ENCODE results near the gene LRRC27. TPM values are rescaled to one million over a fixed set of nuclear protein-coding genes. Genes with fewer than 3 reads are reported as not detected.

The LRRC27 gene
- polyA plus RNA-seq, 1 experiment = 9.2 TPM

DNA sequence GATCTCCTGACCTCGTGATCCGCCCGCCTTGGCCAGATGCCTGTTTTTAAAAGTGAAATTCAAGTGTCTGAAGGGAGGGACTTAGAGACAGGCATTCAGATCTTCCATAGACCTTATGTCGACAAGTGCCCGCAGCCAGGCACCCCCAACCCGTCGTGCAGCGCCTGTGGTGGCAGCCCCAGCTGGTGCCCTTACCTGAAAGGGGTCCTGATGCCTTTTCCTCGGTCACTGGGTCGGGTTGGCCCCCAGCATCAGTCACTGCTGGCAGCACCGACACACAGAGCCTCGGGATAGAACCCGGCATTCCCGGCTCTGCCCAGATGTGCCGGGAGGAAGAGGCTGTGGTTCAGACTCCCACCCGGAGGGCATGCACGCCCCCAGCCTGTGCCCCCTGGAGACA, 23.3 kb downstream of the LRRC27 start:
- CTCF ChIA-PET = interaction anchor here (0.6 to 1.2 kb wide), 2 partner anchors 132 to 161 kb away, joined by 3 to 4 read pairs; no protein-coding TSS in a partner anchor
- TF ChIP-seq, protein P1, sequence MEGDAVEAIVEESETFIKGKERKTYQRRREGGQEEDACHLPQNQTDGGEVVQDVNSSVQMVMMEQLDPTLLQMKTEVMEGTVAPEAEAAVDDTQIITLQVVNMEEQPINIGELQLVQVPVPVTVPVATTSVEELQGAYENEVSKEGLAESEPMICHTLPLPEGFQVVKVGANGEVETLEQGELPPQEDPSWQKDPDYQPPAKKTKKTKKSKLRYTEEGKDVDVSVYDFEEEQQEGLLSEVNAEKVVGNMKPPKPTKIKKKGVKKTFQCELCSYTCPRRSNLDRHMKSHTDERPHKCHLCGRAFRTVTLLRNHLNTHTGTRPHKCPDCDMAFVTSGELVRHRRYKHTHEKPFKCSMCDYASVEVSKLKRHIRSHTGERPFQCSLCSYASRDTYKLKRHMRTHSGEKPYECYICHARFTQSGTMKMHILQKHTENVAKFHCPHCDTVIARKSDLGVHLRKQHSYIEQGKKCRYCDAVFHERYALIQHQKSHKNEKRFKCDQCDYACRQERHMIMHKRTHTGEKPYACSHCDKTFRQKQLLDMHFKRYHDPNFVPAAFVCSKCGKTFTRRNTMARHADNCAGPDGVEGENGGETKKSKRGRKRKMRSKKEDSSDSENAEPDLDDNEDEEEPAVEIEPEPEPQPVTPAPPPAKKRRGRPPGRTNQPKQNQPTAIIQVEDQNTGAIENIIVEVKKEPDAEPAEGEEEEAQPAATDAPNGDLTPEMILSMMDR (IDR thresholded peaks at IDR 0.05; ENCODE audit: low read depth, low read length) = no peak
- Histone ChIP-seq H3K27ac (ENCODE audit: low read depth, low read length) (no peak overlapping the region), H3K27me3 (ENCODE audit: control insufficient read depth, insufficient read depth, low read length) (no peaks in the 10 kb centered on the region), H3K4me3 (ENCODE audit: low read depth, low read length) (no peak overlapping the region), H3K9me3 (ENCODE audit: control insufficient read depth, insufficient read depth, low read length) (peaks cover 19% of the 10 kb centered on the region)
- POLR2A ChIA-PET = no interaction called here
- DNase-seq (ENCODE audit: low read depth, low spot score) = no peak

DNA sequence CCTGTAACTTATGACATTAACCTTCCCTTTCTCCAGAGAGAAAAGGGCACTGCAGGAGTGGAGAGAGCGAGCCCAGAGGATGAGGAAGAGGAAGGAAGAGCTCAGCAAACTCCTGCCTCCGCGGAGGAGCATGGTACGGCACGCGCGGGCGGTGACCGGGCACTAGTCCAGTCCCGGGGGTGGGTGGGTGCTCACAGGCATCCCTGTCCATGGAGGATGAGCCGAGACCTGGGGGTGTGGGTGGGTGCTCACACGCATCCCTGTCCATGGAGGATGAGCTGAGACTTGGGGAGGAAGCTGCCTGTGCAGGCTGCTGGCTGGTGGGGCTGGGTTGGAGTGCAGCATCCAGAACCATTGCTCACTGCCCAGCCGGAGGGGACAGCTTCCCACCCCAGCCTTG, 23.8 kb downstream of the LRRC27 start:
- no peak for DNase-seq (ENCODE audit: low read depth, low spot score)
- Histone ChIP-seq H3K27me3 (ENCODE audit: control insufficient read depth, insufficient read depth, low read length) (no peaks in the 10 kb centered on the region), H3K4me3 (ENCODE audit: low read depth, low read length) (no peak overlapping the region), H3K27ac (ENCODE audit: low read depth, low read length) (no peak overlapping the region), H3K9me3 (ENCODE audit: control insufficient read depth, insufficient read depth, low read length) (peaks cover 19% of the 10 kb centered on the region)
- TF ChIP-seq, protein P1 (IDR thresholded peaks at IDR 0.05; ENCODE audit: low read depth, low read length) = no peak
- ChIA-PET POLR2A (no interaction called here), CTCF (interaction anchor here (0.6 to 1.2 kb wide), 2 partner anchors 132 to 161 kb away, joined by 3 to 4 read pairs; no protein-coding TSS in a partner anchor)

DNA sequence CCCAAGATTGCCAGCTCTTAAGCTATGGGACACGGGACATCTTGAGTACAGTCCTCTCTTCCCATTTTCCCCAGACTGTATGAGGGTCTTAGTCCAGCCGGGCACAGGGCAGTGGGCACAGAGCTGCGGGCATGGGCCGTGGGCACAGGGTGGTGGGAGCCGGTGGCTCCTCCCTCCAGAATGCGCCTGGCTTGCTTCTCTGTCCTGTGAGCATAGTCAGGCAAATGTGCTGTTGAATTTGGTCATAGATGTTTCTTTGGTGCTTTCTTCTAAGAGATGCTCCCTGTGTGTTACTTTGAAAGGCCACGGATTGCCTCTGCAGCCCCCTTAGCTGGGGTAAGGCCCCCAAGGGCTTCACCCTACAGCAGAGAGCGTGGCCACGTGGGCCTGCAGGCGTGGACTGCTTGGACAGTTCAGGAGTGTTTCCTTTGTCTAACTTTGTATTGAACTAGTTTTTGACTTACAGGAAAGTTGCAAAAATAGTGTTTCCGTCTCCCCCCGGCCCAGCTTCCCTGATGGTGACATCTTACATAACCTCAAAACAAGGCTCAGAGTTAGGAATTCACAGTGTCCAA, 24.7 kb downstream of the LRRC27 start:
- no peak for DNase-seq (ENCODE audit: low read depth, low spot score)
- H3K4me3 ChIP-seq (ENCODE audit: low read depth, low read length) = no peak overlapping the region
- no peak overlapping the region for H3K27ac ChIP-seq (ENCODE audit: low read depth, low read length)
- CTCF ChIA-PET = interaction anchor here (1.2 to 1.3 kb wide), 2 partner anchors 8 to 133 kb away, joined by 3 to 4 read pairs; no protein-coding TSS in a partner anchor
- POLR2A ChIA-PET = no interaction called here
- TF ChIP-seq, protein P1 (IDR thresholded peaks at IDR 0.05; ENCODE audit: low read depth, low read length) = no peak
- peaks cover 19% of the 10 kb centered on the region for H3K9me3 ChIP-seq (ENCODE audit: control insufficient read depth, insufficient read depth, low read length)
- no peaks in the 10 kb centered on the region for H3K27me3 ChIP-seq (ENCODE audit: control insufficient read depth, insufficient read depth, low read length)

DNA sequence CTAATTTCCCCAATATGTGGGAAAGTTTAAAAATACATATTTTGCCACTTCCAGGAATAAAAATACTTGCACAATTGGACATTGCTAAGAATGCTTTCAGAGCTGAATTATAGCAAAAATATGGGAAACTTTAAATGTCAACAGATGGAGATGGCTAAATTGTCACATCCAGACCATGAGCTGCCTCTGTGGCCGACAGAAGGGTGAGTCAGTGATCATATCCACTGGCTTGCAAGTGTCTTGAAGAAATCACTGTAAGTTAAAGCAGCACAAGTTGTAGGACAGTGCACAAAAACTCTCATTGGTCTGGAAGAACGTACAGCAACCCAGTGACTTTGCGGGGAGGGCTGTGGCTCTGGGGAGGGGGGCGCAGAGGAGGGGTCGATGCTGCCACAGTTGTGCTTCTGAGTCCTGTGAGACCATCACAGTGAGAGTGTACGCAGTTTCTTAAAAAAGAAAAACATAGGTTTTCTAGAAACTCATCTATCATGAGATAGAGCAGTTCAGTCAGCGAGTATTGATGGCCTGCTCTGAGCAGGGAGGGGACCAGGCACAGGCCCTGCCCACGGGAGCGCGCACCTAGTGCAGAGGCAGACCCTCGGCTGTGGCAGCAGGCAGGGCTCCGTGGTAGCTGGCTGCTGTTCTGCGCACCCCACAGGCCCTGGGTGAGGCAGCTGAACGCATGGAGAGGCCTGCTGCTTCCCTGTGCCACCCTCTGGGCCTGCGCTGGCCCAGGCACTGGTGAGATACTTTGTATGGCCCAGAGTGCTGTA, 25.5 kb downstream of the LRRC27 start:
- CTCF ChIA-PET = interaction anchor here (1.3 kb wide), 1 partner anchor 9 kb away, joined by 3 read pairs; no protein-coding TSS in a partner anchor
- Histone ChIP-seq H3K9me3 (ENCODE audit: control insufficient read depth, insufficient read depth, low read length) (peaks cover 19% of the 10 kb centered on the region), H3K27me3 (ENCODE audit: control insufficient read depth, insufficient read depth, low read length) (no peaks in the 10 kb centered on the region), H3K4me3 (ENCODE audit: low read depth, low read length) (no peak overlapping the region), H3K27ac (ENCODE audit: low read depth, low read length) (no peak overlapping the region)
- POLR2A ChIA-PET = no interaction called here
- no peak for DNase-seq (ENCODE audit: low read depth, low spot score)
- TF ChIP-seq, protein P1 (IDR thresholded peaks at IDR 0.05; ENCODE audit: low read depth, low read length) = no peak
